GM11168 (cell line): ENCODE measurements around the gene SH3PXD2B.
"Not testable (repeated sequence)": the region's sequence is repeated elsewhere in the genome, so short reads cannot be mapped to it uniquely, and the experiment has no call there.

Experiments used
- in situ Hi-C: fragments of 300-500 bp; cut with MboI; formaldehyde crosslinking; loops from one replicate; pipeline ENCODE4 v1.12.0; 2022; ENCODE audit warnings: low sequenced_read_pairs; ENCODE audit not compliant: unreplicated experiment

The SH3PXD2B gene

DNA sequence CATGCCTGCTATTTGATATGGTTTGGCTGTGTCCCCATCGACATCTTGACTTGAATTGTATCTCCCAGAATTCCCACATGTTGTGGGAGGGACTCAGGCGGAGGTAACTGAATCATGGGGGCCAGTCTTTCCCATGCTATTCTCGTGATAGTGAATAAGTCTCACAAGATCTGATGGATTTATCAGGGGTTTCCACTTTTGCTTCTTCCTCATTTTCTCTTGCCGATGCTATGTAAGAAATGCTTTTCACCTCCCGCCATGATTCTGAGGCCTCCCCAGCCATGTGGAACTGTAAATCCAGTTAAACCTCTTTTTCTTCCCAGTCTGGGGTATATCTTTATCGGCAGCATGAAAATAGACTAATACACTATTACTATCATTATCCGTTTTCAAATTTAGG is 101.8 kb downstream of the SH3PXD2B start:
- in situ Hi-C loops = not testable (repeated sequence)

- in situ Hi-C loops = no loop called here
These were observed 103.0 kb downstream of the SH3PXD2B start for GRCh38 chr5:172351240-172351778.

DNA sequence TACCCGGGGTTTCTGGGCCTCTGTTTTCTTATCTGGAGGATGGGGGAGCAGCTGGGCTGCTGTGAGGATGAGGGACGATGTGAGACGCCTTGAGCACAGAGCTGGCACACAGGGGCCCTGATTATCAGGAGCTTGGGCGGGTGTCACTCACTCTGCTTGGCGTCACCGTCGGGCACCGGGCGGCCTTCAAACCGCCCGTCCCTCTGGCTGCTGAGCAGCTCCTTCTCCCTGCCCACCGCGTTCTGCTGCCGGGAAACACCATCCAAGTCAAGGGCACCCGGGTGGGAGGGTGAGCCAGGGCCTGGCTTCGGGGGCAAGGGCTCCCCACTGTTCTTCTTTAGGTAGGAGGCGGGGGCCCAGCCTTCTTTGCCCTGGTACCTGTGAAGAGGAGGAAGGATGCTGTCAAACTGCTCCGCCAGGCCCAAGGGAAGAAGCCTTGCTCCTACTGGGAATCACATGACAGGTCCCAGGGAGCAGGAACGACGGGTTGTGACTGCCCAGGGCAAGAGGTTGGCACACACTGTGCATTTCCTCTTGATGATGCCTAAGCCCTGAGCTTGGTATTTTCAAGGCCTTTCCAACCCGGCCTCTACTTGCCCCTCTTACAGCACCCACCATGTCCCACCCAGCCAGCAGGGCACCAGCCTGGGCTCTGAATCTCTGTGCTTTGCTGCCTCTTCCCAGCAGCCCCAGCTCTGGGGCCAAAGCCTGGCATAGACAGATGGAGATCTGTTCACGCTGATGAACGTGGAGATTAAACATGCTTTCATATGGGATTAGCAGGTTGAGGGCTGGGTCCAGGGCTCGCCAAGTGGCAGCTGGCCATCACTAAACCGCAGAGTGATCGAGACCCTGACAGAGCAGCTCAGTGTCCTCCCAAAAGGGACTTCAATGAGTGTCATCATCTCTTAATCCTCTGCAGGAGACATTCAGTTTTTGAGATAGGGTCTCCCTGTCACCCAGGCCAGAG is 103.8 kb downstream of the SH3PXD2B start:
- in situ Hi-C loops = no loop called here

DNA sequence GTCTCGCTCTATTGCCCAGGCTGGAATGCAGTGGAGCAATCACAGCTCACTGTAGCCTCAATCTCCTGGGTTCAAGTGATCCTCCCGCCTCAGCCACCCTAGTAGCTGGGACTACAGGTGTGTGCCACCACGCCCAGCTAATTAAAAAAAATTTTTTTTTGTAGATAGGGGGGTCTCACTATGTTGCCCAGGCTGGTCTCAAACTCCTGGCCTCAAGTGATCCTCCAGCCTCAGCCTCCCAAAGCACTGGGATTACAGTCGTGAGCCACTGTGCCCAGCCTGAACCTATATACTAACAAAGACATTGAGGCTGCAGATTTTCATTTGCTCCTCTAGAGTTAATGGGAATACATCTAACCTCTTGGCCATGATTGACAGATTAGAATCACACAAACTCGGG is 105.6 kb downstream of the SH3PXD2B start:
- in situ Hi-C loops = not testable (repeated sequence)

GRCh38 chr5:172348084-172348483 is 106.2 kb downstream of the SH3PXD2B start:
- in situ Hi-C loops = no loop called here

- in situ Hi-C loops = no loop called here
These were observed 106.8 kb downstream of the SH3PXD2B start for GRCh38 chr5:172347496-172348052.

DNA sequence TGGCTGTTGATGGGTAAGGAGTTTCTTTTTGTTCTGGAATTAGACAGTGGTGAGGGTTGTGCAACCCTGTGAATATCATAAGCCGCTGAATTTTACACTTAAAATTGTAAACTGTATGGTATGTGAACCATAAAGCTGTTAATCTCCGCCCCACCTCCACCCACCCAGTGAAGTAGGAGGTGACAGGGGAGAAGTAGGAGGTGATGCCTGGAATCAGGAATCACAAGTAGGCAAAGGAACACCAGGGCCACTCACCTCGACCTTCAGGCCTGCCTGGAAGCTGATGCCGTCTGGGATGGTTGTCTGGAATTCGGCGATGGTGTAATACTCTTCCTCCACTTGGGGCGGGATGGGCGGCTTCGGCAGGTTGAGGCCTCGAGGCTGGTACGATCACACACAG is 108.4 kb downstream of the SH3PXD2B start:
- in situ Hi-C loops = no loop called here

- in situ Hi-C loops = no loop called here
These were observed 109.4 kb downstream of the SH3PXD2B start for GRCh38 chr5:172344855-172345409.

DNA sequence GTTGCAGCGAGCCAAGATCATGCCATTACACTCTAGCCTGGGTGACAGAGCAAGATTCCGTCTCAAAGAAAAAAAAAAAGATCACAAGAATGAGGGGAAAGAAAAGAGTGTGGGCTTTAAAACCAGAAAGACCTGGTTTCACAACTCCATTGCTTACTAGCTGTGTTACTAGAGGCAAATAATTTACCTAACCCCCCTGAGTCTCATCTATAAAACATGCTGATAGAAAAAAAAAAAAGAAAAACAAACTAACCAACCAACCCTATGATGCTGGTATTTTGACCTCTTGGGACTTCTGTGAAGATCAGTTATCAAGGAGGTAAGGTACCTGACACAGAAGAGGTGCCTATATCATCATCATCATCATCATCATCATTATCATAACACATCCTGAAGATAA is 110.6 kb downstream of the SH3PXD2B start:
- in situ Hi-C loops = no loop called here

GRCh38 chr5:172342918-172343317 is 111.4 kb downstream of the SH3PXD2B start:
- in situ Hi-C loops = no loop called here

GRCh38 chr5:172339264-172340180 is 114.8 kb downstream of the SH3PXD2B start:
- in situ Hi-C loops = no loop called here

- in situ Hi-C loops = no loop called here
These were observed 117.5 kb downstream of the SH3PXD2B start for GRCh38 chr5:172336676-172337285.

- in situ Hi-C loops = no loop called here
These were observed 118.1 kb downstream of the SH3PXD2B start for GRCh38 chr5:172336264-172336663.

DNA sequence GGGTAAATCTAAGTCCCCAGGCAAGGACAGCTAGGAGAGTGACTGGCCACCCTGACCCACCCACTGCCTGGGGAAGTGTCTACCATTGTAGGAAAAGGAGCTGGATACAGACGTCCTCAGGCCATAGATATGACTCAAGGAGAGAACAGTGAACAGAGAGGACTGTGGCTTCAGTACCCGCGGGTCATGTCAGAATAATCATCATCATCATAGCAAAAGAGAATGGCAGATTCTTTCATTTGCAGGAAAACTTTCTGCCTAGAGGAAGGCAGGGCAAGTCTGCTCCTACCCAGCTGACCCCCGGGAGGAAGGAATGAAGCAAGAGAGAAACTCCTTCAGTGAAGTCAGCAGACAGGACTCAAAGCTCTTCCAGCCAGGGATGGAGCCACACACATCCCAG is 118.6 kb downstream of the SH3PXD2B start:
- in situ Hi-C loops = no loop called here

DNA sequence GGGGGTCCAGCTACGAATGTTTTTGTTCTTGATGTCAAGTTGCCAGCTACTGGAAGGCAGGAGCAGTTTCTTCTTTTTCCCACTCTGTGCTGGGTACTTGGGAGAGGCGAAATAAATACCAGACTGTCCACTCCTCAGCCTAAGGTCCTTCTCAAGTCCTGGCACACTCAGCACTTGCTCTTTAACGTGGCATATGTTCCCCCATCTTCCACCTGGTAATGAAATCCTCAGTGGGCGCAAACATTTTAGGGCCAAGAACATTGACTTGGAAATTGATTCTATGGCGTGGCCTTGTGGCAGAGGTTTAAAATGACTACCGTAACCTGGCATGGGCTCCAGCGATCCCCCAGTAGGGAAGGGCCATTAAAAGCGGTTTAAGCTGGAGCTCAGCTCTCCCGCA is 119.7 kb downstream of the SH3PXD2B start:
- in situ Hi-C loops = no loop called here

- in situ Hi-C loops = no loop called here
These were observed 120.1 kb downstream of the SH3PXD2B start for GRCh38 chr5:172334196-172334595.

DNA sequence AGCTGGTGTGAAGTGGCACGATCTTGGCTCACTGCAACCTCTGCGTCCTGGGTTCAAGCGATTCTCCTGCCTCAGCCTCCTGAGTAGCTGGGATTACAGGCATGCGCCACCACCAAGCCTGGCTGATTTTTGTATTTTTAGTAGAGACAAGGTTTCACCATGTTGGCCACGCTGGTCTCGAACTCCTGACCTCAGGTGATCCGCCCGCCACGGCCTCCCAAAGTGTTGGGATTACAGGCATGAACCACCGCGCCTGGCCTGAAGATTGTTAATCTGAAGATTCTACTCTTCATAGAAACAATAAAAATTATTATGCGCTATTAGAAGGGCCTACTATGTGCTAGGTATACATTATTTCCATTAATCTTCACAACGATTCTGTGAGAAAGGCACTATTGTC is 127.4 kb downstream of the SH3PXD2B start:
- in situ Hi-C loops = not testable (repeated sequence)

- in situ Hi-C loops = no loop called here
These were observed 128.9 kb downstream of the SH3PXD2B start for GRCh38 chr5:172325452-172325851.
